ENCODE data around the gene SERGEF.

DNA sequence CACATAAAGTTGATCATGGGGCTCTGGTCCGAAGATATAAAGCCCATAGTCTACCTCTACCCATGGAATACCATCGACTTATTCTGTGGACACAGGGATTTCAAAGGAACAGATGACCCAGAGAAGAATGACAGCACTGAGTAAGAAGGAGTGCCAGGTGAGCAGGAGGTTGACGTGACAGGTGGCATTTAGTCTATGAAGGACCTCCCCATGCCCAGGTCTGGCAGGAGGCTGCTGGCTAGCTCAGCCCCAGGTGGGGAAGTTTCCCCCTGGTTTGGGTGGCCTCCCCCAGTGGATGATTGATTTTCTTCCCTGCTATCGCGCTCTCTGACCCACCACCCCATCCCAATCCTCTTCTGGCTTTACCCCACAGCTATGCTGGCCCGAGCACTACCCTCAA, 239.2 kb downstream of the SERGEF start:
- TF ChIP-seq CTCF (IDR thresholded peaks at IDR 0.05 in 4 of 5, conservative IDR thresholded peaks at IDR 0.05 in 1 of 5) (no peak), POLR2A (IDR thresholded peaks at IDR 0.05) (no peak)
